SU-DHL-6 (cell line): ENCODE results near the gene BTN3A1.
"Not testable (repeated sequence)": the region's sequence is repeated elsewhere in the genome, so short reads cannot be mapped to it uniquely, and the experiment has no call there.

ENCODE experiments used
- H2AFZ ChIP-seq: fragments of 200-600 bp; sonication (generic); 2 replicates; pipeline ENCODE4 v1.6.1; 2014; ENCODE audit warnings: low read depth, mild to moderate bottlenecking, moderate library complexity, mixed read lengths, antibody characterized with exemption, low read length; ENCODE audit not compliant: severe bottlenecking
- H3F3A ChIP-seq: fragments of 200-600 bp; shearing (Covaris generic); 2 replicates; pipeline ENCODE4 v1.6.0; 2016; ENCODE audit warnings: antibody characterized with exemption, mild to moderate bottlenecking; ENCODE audit not compliant: insufficient read depth
- H3K27ac ChIP-seq: fragments of 200-600 bp; sonication (generic); 2 replicates; pipeline ENCODE4 v1.5.1; 2016; ENCODE audit warnings: low read depth, mild to moderate bottlenecking, low read length, moderate library complexity, mixed read lengths
- H3K27me3 ChIP-seq: fragments of 200-600 bp; sonication (generic), shearing (Covaris generic); 2 replicates; pipeline ENCODE4 v1.6.0; 2014; ENCODE audit warnings: mild to moderate bottlenecking, low read length
- H3K36me3 ChIP-seq: fragments of 200-600 bp; sonication (generic); 2 replicates; pipeline ENCODE4 v1.6.1; 2014; ENCODE audit warnings: mild to moderate bottlenecking, low read length, mixed read lengths
- H3K4me2 ChIP-seq: fragments of 300-600, 200-600 bp; shearing (Covaris generic), sonication (generic); 2 replicates; pipeline ENCODE4 v1.6.0; 2014; ENCODE audit warnings: low read length, low read depth, mild to moderate bottlenecking; ENCODE audit not compliant: poor library complexity, severe bottlenecking
- H3K4me3 ChIP-seq: fragments of 200-600 bp; sonication (generic); 2 replicates; pipeline ENCODE4 v1.5.1; 2014; ENCODE audit warnings: antibody characterized with exemption, low read length, mild to moderate bottlenecking, mixed read lengths; ENCODE audit not compliant: insufficient read depth, poor library complexity, severe bottlenecking
- H3K79me2 ChIP-seq: fragments of 200-600 bp; sonication (generic); 2 replicates; pipeline ENCODE4 v1.6.1; 2014; ENCODE audit warnings: mild to moderate bottlenecking, low read length, moderate library complexity; ENCODE audit not compliant: insufficient read depth
- H3K9ac ChIP-seq: fragments of 200-600 bp; sonication (generic); 2 replicates; pipeline ENCODE4 v1.7.0; 2014; ENCODE audit warnings: mild to moderate bottlenecking, low read length
- H3K9me2 ChIP-seq: fragments of 200-600 bp; sonication (generic); replicated peaks from 2 replicates; pipeline ENCODE4 v1.6.1; 2014; ENCODE audit warnings: low read length; ENCODE audit not compliant: insufficient read depth
- H3K9me3 ChIP-seq: fragments of 200-600 bp; sonication (generic); 2 replicates; pipeline ENCODE4 v1.6.1; 2014; ENCODE audit warnings: low read length, mixed read lengths; ENCODE audit not compliant: insufficient read depth
- H4K20me1 ChIP-seq: fragments of 200-600 bp; sonication (generic); 2 replicates; pipeline ENCODE4 v1.6.1; 2014; ENCODE audit warnings: low read depth, mild to moderate bottlenecking, antibody characterized with exemption, low read length, moderate library complexity, mixed read lengths
- EZH2phosphoT487 ChIP-seq: fragments of 200-600 bp; sonication (generic), shearing (Covaris generic); conservative IDR thresholded peaks from 2 replicates; pipeline ENCODE4 v1.6.1; 2018; ENCODE audit warnings: mild to moderate bottlenecking, antibody characterized with exemption, low read length, moderate library complexity, mixed read lengths
- TF ChIP-seq, protein P1 (sequence below): fragments of 200-600 bp; sonication (generic); IDR thresholded peaks from one replicate; pipeline ENCODE4 v1.5.1; 2017; ENCODE audit warnings: antibody characterized with exemption, mild to moderate bottlenecking, low read length, moderate library complexity; ENCODE audit not compliant: insufficient read depth, poor library complexity, severe bottlenecking

BTN3A1 gene

DNA sequence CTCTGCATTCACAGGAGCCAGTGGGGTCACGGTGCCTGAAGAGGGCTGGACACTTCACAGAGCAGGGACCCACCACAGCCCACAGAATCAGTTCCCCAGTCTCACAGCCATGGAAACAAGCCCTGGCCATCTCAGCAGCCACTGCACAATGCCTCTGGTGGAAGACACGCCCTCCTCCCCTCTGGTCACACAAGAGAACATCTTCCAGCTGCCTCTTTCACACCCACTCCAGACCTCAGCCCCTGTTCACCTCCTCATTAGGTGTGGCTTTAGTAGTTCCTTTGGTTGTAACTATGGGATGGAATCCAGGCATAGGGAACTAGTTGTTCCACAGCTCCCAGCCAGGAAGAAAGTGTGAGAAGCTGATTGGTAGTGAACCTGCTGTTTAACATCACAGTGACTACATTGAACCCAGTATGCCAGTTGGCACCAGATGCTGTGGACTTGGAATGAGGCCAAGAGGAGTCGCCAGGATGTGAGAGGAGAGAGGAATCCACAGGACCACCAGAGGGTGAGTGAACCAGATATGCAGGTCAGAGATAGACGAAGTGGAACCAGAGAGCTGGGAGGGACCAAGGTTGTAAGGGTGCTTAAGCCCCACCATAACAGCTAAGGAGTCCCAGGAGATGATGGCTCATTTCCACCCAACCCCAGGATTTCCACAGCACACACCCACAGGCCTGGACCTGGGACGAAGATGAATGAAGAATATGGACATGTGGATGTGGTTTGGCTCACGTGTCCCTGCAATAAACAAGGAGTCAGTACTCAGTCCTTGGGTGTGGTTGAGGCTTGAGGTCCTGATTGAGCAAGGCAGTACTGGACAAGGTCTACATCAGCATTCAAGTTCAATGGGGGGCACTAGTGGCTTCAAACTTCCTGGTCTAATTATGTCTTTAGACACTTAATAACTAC is 29.4 kb downstream of the BTN3A1 start:
- Histone ChIP-seq H3K9me2 (no peaks in the 10 kb centered on the region), H3K4me3 (no peak overlapping the region), H2AFZ (no peak overlapping the region), H3K9ac (no peak overlapping the region), H3K4me2 (no peak overlapping the region), H3K9me3 (peaks cover 14% of the 10 kb centered on the region; the same call in 1 of the 2 replicates), H3K36me3 (no peaks in the 10 kb centered on the region), H3K27me3 (no peaks in the 10 kb centered on the region), H3K79me2 (no peaks in the 10 kb centered on the region), H3K27ac (no peak overlapping the region), H4K20me1 (no peaks in the 10 kb centered on the region), H3F3A (no peaks in the 10 kb centered on the region)
- no peak for TF ChIP-seq EZH2phosphoT487
- TF ChIP-seq, protein P1, sequence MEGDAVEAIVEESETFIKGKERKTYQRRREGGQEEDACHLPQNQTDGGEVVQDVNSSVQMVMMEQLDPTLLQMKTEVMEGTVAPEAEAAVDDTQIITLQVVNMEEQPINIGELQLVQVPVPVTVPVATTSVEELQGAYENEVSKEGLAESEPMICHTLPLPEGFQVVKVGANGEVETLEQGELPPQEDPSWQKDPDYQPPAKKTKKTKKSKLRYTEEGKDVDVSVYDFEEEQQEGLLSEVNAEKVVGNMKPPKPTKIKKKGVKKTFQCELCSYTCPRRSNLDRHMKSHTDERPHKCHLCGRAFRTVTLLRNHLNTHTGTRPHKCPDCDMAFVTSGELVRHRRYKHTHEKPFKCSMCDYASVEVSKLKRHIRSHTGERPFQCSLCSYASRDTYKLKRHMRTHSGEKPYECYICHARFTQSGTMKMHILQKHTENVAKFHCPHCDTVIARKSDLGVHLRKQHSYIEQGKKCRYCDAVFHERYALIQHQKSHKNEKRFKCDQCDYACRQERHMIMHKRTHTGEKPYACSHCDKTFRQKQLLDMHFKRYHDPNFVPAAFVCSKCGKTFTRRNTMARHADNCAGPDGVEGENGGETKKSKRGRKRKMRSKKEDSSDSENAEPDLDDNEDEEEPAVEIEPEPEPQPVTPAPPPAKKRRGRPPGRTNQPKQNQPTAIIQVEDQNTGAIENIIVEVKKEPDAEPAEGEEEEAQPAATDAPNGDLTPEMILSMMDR, result no peak

DNA sequence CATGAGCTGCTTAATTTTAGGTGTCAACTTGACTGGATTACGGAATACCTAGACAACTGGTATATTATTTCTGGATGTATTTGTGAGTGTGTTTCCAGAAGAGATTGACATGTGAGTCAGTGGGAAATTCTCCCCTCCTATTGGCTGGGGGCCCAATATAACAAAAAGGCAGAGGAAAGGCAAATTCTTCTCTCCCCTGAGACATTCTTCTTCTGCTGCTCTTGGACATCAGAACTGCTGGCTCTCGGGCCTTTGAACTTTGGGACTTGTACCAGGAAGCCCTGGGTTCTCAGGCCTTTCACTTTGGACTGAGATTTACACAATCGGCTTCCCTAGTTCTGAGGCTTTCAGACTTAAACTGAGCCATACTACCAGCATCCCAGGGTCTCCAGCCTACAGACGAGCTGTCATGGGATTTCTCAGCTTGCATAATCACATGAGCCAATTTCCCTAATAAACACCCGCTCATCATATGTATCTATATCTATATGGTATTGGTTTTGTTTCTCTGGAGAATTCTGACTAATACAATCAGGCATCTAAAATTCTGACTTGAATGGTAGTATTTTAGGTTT is 30.6 kb downstream of the BTN3A1 start:
- Histone ChIP-seq H3F3A (no peaks in the 10 kb centered on the region), H3K9me3 (peaks cover 14% of the 10 kb centered on the region; the same call in 1 of the 2 replicates), H3K4me2 (no peak overlapping the region), H3K36me3 (no peaks in the 10 kb centered on the region), H4K20me1 (no peaks in the 10 kb centered on the region), H2AFZ (no peak overlapping the region), H3K9ac (no peak overlapping the region), H3K27me3 (no peaks in the 10 kb centered on the region), H3K27ac (no peak overlapping the region), H3K9me2 (no peaks in the 10 kb centered on the region), H3K4me3 (no peak overlapping the region), H3K79me2 (no peaks in the 10 kb centered on the region)
- TF ChIP-seq EZH2phosphoT487, result no peak
- TF ChIP-seq, protein P1, result no peak

GRCh38 chr6:26433680-26434079 is 31.6 kb downstream of the BTN3A1 start:
- H2AFZ ChIP-seq, H3K27me3 ChIP-seq, H3K27ac ChIP-seq, H3K79me2 ChIP-seq, H3K9me2 ChIP-seq, H4K20me1 ChIP-seq, H3K4me2 ChIP-seq, H3K9ac ChIP-seq, H3F3A ChIP-seq, H3K4me3 ChIP-seq, H3K36me3 ChIP-seq: not testable (repeated sequence)
- peaks cover 14% of the 10 kb centered on the region; the same call in 1 of the 2 replicates for H3K9me3 ChIP-seq

- Histone ChIP-seq H3K27ac (no peak overlapping the region), H3K4me3 (no peak overlapping the region), H2AFZ (no peak overlapping the region), H4K20me1 (no peaks in the 10 kb centered on the region), H3K79me2 (no peaks in the 10 kb centered on the region), H3K9me3 (peaks cover 14% of the 10 kb centered on the region; the same call in 1 of the 2 replicates), H3K9me2 (no peaks in the 10 kb centered on the region), H3K27me3 (no peaks in the 10 kb centered on the region), H3K36me3 (no peaks in the 10 kb centered on the region), H3K9ac (no peak overlapping the region), H3F3A (no peaks in the 10 kb centered on the region), H3K4me2 (no peak overlapping the region)
- TF ChIP-seq, protein P1, result no peak
- no peak for TF ChIP-seq EZH2phosphoT487
Measured at GRCh38 chr6:26436018-26436417, 33.9 kb downstream of the BTN3A1 start.
